ENCODE results near the gene TIMM8B. TPM values are rescaled to one million over a fixed set of nuclear protein-coding genes. Genes with fewer than 3 reads are reported as not detected.

Gene TIMM8B
- total and polyA plus RNA-seq, 10 of the 15 experiments (the other 5 are each of a cell fraction or from before 2014, with no cell fraction given): 64.9 to 271 (median 139) TPM

DNA sequence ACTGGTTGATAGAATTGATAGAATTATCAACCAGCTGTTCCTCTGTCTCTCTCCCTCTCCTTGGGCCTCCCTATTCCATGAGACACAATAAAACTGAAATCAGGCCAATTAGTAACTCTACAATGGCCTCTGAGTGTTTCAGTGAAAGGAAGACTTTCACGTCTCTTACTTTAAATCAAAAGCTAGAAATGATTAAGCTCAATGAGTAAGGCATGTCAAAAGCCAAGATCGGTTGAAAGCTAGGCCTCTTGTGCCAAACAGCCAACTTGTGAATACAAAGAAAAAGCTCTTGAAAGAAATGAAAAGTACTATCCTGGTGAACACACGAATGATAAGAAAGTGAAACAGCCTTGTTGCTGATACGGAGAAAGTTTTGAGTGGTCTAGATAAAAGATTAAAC is 29.4 kb downstream of the TIMM8B start:
- ChIA-PET CTCF (interaction anchor here (1.3 kb wide), 1 partner anchor 9 kb away, joined by 5 read pairs; no protein-coding TSS in a partner anchor), RAD21 (ENCODE audit: unreplicated experiment) (interaction anchor here (0.6 kb wide), 1 partner anchor 8 kb away, joined by 3 read pairs; no protein-coding TSS in a partner anchor), SMC1A (ENCODE audit: uncharacterized antibody, unreplicated experiment) (interaction anchor here (0.9 to 1.0 kb wide), 2 partner anchors 18 to 54 kb away, joined by 3 read pairs; no protein-coding TSS in a partner anchor), POLR2A (interaction anchor here (0.8 kb wide), 1 partner anchor 49 kb away, joined by 3 read pairs; no protein-coding TSS in a partner anchor)
- Histone ChIP-seq H3K4me2 (ENCODE audit: control insufficient read depth, insufficient read depth) (no peak overlapping the region), H3K4me1 (ENCODE audit: control insufficient read depth, insufficient read depth, low read length) (peaks cover 1% of the 10 kb centered on the region), H3K9ac (ENCODE audit: control insufficient read depth, insufficient read depth, low read length) (no peak overlapping the region), H4K20me1 (ENCODE audit: control insufficient read depth, insufficient read depth) (no peaks in the 10 kb centered on the region), H3K27ac (ENCODE audit: control insufficient read depth, insufficient read depth) (no peak overlapping the region), H3K36me3 (ENCODE audit: control insufficient read depth in 2 of 2, insufficient read depth in 2 of 2, low read length in 1 of 2) (peaks cover 3 to 32% of the 10 kb centered on the region in 2 experiments), H2AFZ (ENCODE audit: control insufficient read depth, low read depth, low read length) (no peak overlapping the region), H3K79me2 (ENCODE audit: control insufficient read depth, insufficient read depth, low read length) (no peaks in the 10 kb centered on the region), H3K4me3 (no peak overlapping the region), H3K27me3 (replicated peaks in 1 of 2; ENCODE audit: control insufficient read depth in 2 of 2, insufficient read depth in 2 of 2, low read length in 1 of 2) (no peaks in the 10 kb centered on the region), H3K9me3 (replicated peaks; ENCODE audit: control insufficient read depth, insufficient read depth, low read length) (no peaks in the 10 kb centered on the region; the same call in 2 of the 3 replicates)
- no peak for DNase-seq (ENCODE audit: low read depth, low spot score)
- FAIRE-seq: no peak
- no peak; the same call in 2 of the 3 replicates for ATAC-seq
- BruUV-seq (replicated peaks): no TSS peak
- in situ Hi-C loops (cut with MboI) (no loop called here), intact Hi-C loops (cut with micrococcal nuclease; ENCODE audit: unreplicated experiment) (no loop called here)
- WGBS (ENCODE audit: insufficient coverage, insufficient replicate concordance, low lambda C conversion rate, missing lambda C conversion rate): 18% methylated on average over 4 of the region's 4 CpGs
- TF ChIP-seq NFYA (IDR thresholded peaks at IDR 0.05; ENCODE audit: borderline replicate concordance, low read depth, low read length) (no peak), JUNB (IDR thresholded peaks at IDR 0.05) (no peak), GATAD2B (conservative IDR thresholded peaks at IDR 0.05; ENCODE audit: low read depth) (no peak), BCL11A (IDR thresholded peaks at IDR 0.05; ENCODE audit: low read depth, low read length) (no peak), POLR2AphosphoS2 (IDR thresholded peaks at IDR 0.05; ENCODE audit: low read depth, low read length) (no peak), MYC (IDR thresholded peaks at IDR 0.05; ENCODE audit: insufficient read depth, insufficient read length, insufficient replicate concordance, low read length, severe bottlenecking) (no peak), HSF1 (IDR thresholded peaks at IDR 0.05; ENCODE audit: low read depth, low read length) (no peak), RB1 (IDR thresholded peaks at IDR 0.05; ENCODE audit: borderline replicate concordance) (no peak), ZSCAN29 (IDR thresholded peaks at IDR 0.05) (no peak), ZBTB40 (IDR thresholded peaks at IDR 0.05; ENCODE audit: borderline replicate concordance) (no peak), SPI1 (IDR thresholded peaks at IDR 0.05; ENCODE audit: borderline replicate concordance, insufficient read depth, low read depth, low read length) (no peak), MYB (IDR thresholded peaks at IDR 0.05; ENCODE audit: borderline replicate concordance, low read depth, low read length) (no peak), PAX5 (IDR thresholded peaks at IDR 0.05; ENCODE audit: borderline replicate concordance, low read depth, low read length) (no peak), PKNOX1 (IDR thresholded peaks at IDR 0.05) (no peak), SUPT20H (IDR thresholded peaks at IDR 0.05; ENCODE audit: borderline replicate concordance, control insufficient read depth, low read depth, low read length) (no peak)
- TF ChIP-seq, protein P1, sequence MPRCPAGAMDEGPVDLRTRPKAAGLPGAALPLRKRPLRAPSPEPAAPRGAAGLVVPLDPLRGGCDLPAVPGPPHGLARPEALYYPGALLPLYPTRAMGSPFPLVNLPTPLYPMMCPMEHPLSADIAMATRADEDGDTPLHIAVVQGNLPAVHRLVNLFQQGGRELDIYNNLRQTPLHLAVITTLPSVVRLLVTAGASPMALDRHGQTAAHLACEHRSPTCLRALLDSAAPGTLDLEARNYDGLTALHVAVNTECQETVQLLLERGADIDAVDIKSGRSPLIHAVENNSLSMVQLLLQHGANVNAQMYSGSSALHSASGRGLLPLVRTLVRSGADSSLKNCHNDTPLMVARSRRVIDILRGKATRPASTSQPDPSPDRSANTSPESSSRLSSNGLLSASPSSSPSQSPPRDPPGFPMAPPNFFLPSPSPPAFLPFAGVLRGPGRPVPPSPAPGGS (IDR thresholded peaks at IDR 0.05; ENCODE audit: borderline replicate concordance, insufficient read depth, low read depth, low read length, poor library complexity, severe bottlenecking): no peak
